Measurements from ENCODE around the gene SLC27A5. TPM values are rescaled to one million over a fixed set of nuclear protein-coding genes. Genes with fewer than 3 reads are reported as not detected.

SLC27A5 gene
- total and polyA plus RNA-seq, 2 experiments from 2014 or later = 16.2 to 35.5 TPM

DNA sequence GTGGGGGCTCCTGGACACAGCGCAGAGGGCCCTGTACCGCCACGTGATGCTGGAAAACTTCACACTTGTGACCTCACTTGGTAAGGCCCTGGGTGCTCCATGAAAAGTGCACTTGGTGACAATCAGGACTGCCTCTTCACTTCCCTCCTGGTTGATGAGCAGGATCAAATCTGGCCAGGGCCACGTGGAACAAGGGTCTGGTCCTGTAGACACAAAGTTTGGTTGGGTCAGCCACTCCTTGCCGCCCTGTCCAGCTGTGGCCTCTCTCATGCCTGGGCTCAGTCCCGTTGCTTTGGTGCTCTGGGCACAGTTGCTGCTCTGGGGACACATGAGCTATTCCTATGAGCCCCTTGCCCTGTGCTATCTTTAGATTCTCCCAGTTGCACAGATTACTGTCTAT lies 58.0 kb downstream of the SLC27A5 start (continued):
- TF ChIP-seq, protein P1, sequence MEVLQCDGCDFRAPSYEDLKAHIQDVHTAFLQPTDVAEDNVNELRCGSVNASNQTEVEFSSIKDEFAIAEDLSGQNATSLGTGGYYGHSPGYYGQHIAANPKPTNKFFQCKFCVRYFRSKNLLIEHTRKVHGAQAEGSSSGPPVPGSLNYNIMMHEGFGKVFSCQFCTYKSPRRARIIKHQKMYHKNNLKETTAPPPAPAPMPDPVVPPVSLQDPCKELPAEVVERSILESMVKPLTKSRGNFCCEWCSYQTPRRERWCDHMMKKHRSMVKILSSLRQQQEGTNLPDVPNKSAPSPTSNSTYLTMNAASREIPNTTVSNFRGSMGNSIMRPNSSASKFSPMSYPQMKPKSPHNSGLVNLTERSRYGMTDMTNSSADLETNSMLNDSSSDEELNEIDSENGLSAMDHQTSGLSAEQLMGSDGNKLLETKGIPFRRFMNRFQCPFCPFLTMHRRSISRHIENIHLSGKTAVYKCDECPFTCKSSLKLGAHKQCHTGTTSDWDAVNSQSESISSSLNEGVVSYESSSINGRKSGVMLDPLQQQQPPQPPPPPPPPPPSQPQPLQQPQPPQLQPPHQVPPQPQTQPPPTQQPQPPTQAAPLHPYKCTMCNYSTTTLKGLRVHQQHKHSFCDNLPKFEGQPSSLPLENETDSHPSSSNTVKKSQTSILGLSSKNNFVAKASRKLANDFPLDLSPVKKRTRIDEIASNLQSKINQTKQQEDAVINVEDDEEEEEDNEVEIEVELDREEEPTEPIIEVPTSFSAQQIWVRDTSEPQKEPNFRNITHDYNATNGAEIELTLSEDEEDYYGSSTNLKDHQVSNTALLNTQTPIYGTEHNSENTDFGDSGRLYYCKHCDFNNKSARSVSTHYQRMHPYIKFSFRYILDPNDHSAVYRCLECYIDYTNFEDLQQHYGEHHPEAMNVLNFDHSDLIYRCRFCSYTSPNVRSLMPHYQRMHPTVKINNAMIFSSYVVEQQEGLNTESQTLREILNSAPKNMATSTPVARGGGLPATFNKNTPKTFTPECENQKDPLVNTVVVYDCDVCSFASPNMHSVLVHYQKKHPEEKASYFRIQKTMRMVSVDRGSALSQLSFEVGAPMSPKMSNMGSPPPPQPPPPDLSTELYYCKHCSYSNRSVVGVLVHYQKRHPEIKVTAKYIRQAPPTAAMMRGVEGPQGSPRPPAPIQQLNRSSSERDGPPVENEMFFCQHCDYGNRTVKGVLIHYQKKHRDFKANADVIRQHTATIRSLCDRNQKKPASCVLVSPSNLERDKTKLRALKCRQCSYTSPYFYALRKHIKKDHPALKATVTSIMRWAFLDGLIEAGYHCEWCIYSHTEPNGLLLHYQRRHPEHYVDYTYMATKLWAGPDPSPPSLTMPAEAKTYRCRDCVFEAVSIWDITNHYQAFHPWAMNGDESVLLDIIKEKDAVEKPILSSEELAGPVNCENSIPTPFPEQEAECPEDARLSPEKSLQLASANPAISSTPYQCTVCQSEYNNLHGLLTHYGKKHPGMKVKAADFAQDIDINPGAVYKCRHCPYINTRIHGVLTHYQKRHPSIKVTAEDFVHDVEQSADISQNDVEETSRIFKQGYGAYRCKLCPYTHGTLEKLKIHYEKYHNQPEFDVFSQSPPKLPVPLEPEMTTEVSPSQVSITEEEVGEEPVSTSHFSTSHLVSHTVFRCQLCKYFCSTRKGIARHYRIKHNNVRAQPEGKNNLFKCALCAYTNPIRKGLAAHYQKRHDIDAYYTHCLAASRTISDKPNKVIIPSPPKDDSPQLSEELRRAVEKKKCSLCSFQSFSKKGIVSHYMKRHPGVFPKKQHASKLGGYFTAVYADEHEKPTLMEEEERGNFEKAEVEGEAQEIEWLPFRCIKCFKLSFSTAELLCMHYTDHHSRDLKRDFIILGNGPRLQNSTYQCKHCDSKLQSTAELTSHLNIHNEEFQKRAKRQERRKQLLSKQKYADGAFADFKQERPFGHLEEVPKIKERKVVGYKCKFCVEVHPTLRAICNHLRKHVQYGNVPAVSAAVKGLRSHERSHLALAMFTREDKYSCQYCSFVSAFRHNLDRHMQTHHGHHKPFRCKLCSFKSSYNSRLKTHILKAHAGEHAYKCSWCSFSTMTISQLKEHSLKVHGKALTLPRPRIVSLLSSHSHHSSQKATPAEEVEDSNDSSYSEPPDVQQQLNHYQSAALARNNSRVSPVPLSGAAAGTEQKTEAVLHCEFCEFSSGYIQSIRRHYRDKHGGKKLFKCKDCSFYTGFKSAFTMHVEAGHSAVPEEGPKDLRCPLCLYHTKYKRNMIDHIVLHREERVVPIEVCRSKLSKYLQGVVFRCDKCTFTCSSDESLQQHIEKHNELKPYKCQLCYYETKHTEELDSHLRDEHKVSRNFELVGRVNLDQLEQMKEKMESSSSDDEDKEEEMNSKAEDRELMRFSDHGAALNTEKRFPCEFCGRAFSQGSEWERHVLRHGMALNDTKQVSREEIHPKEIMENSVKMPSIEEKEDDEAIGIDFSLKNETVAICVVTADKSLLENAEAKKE (CRISPR knock-in tag; IDR thresholded peaks at IDR 0.05) = no peak

DNA sequence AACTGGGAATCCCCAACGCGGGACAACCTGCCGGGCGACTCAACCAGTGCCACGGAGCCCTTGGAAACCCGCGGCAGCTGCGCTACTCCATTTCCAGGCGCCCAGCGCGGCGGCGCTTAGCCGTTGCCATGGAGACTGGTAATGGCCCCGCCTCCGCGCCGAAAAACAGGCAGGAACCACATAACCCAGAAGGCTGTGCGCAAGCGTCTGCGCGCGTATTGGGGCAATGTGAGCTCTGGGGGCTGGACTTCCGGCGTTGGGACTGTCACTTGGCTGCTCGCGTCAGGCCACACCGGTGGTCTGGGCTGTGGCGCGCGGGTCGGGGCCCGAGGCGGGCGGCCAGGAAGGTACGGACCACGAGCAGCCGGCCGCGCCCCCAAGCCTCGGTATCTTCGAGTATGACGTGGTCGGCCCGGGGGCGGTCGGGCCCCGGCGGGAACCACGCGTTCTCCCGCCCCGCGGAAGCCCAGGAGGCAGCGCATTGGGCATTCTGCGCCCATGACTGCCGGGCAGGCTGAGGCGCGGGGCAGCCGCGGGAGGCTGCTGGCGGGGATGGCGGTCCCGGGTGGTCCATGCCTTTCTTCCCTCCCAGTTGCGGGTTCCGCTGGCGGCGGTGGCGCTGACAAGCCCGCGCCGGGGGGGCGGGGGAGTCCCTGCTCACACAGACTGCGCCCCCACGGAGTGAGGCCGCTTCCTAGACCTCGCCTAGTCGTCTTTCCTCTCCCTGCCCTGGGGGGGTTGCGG lies 60.3 kb downstream of the SLC27A5 start, which contains the start of gene ZNF324B:
Gene ZNF324B (plus strand): TSS at position 265 of the 744 bp plus-strand sequence. CDS start 2,080 bp downstream, outside the sequence.
- Mint-ChIP-seq H3K4me3 (peak within 1 kb of the TSS; percentile 82), H3K36me3 (ENCODE audit: low read depth) (peaks cover 21% of the 10 kb centered on the region)

More for the DNA sequence above, 60.3 kb downstream of the SLC27A5 start, which contains the start of gene ZNF324B:
- Histone ChIP-seq H3K27me3 (ENCODE audit: insufficient read depth) (peaks cover 20% of the 10 kb centered on the region), H3K9me2 (ENCODE audit: insufficient read depth) (0 out of 2 replicates have a peak, but pooled peaks cover 6% of the 10 kb centered on the region), H3K4me1 (ENCODE audit: insufficient read depth) (no peaks in the 10 kb centered on the region; the same call in 1 of the 2 replicates), H3F3A (replicated peaks; ENCODE audit: low read depth) (0 out of 2 replicates have a peak, but pooled peaks cover 3% of the 10 kb centered on the region), H3K36me3 (ENCODE audit: insufficient read depth) (no peaks in the 10 kb centered on the region; the same call in 1 of the 2 replicates), H3K79me2 (replicated peaks; ENCODE audit: insufficient read depth) (no peaks in the 10 kb centered on the region), H3K4me3 (peak within 1 kb of the TSS; percentile 77), H4K20me1 (replicated peaks; ENCODE audit: insufficient read depth) (no peaks in the 10 kb centered on the region), H2AFZ (peak within 1 kb of the TSS; percentile 99), H3K27ac (ENCODE audit: low read depth) (no peak within 1 kb of the TSS), H3K4me2 (peak within 1 kb of the TSS; percentile 90)
- ATAC-seq = peak; percentile 99
- Mint-ChIP-seq H3K4me1 (peaks cover 5% of the 10 kb centered on the region; the same call in 2 of the 3 replicates), H3K9me3 (peaks cover 44% of the 10 kb centered on the region), H3K27ac (no peak within 1 kb of the TSS), H3K27me3 (ENCODE audit: insufficient read depth, low read depth, poor library complexity) (peaks cover 26% of the 10 kb centered on the region)
- TF ChIP-seq POLR2AphosphoS5 (IDR thresholded peaks at IDR 0.05; ENCODE audit: low read depth) (peak; percentile 76), JUNB (IDR thresholded peaks at IDR 0.05; ENCODE audit: unreplicated experiment) (no peak), CREB1 (CRISPR knock-in tag; IDR thresholded peaks at IDR 0.05; ENCODE audit: low read depth) (peak; percentile 62; the same call in 1 of the 2 replicates), ZNF114 (CRISPR knock-in tag; IDR thresholded peaks at IDR 0.05) (no peak)
- TF ChIP-seq, protein P2, sequence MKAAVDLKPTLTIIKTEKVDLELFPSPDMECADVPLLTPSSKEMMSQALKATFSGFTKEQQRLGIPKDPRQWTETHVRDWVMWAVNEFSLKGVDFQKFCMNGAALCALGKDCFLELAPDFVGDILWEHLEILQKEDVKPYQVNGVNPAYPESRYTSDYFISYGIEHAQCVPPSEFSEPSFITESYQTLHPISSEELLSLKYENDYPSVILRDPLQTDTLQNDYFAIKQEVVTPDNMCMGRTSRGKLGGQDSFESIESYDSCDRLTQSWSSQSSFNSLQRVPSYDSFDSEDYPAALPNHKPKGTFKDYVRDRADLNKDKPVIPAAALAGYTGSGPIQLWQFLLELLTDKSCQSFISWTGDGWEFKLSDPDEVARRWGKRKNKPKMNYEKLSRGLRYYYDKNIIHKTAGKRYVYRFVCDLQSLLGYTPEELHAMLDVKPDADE (IDR thresholded peaks at IDR 0.05) = peak; percentile 91
- TF ChIP-seq, protein P1 (CRISPR knock-in tag; IDR thresholded peaks at IDR 0.05) = no peak
- DNase-seq (ENCODE audit: low spot score) = peak; percentile 99

Measured in GM23338 (cell line).